GM18907 (cell line): ENCODE data around the gene CUEDC2.

Experiments
- ATAC-seq: cut with Tn5 transposase; IDR thresholded peaks from one replicate; pipeline ENCODE4 v1.9.1; 2021; ENCODE audit warnings: mild to moderate bottlenecking, moderate library complexity; ENCODE audit not compliant: unreplicated experiment

Gene CUEDC2

DNA sequence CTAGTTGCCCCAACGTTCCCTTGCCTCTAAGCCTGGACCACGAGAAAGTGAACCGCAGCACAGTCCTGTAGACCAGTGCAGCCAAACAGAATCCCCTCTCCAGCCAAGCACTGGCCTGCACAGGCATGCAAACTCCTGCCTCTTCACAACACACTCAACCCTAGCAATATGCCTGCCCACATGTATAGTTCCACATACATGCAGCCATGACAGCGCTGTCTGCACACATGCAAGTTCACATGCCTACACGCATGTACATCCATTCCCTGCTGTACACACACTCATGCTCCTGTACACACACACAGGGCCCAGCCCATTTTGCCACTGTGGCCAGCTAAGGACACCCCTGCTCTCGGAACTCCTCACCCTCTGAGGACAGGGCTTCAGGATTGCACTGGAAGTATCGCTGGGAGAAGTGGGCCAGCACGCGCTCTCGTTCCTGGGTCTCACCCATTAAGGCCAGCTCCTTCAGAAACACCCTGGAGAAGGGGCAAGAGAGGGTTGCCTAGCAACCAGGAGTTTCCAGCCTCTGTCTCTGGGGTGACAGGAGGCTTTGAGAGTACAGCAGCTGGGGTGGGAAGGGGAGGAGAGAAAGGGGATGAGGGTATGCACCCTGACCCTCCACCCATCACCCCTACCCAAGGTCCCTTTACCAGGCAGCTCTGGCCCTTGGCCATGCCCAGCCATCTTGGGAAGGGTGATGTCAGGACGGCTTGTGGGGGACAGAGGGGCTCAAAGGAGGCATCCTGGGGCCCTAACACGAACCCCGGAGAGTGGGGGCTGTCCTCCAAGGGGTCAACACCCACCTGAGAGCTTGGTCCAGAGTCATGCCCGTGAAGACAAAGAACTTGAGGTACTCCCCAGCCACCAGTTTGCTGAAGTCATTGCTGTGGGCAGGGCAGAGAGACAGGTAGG lies 20.8 kb downstream of the CUEDC2 start:
- ATAC-seq: no peak

DNA sequence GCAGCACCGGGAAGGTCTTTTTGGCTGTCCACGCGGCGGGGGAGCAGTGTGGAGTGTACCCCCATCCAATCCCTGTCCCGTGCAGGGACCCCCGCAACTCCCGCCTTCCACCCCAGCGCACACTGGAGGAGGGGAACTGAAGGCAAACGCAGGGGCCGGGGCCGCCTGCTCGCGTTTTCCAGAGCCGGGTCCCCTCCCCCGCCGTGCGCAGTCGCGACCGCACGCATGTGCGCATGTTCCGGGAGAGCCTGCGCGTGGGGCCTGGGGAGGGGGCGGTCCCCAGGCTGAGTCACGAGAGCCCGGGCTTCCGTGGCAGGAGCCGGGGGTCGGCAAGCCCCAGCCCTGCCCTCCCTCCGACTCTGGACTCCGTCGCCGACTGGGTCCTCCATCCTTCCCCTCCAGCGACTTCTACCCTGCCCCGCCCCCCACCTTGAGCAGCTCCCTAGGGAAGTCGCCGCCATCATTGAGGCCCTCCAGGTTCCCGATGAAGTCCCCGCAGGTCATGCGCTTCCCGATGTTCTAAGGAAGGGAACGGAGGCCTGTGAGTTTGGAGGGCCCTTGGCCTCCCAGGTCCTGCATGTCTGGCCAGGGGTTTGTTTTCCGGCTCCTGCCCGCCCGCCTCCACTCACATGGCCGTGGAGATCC lies 21.8 kb downstream of the CUEDC2 start:
- ATAC-seq: no peak

DNA sequence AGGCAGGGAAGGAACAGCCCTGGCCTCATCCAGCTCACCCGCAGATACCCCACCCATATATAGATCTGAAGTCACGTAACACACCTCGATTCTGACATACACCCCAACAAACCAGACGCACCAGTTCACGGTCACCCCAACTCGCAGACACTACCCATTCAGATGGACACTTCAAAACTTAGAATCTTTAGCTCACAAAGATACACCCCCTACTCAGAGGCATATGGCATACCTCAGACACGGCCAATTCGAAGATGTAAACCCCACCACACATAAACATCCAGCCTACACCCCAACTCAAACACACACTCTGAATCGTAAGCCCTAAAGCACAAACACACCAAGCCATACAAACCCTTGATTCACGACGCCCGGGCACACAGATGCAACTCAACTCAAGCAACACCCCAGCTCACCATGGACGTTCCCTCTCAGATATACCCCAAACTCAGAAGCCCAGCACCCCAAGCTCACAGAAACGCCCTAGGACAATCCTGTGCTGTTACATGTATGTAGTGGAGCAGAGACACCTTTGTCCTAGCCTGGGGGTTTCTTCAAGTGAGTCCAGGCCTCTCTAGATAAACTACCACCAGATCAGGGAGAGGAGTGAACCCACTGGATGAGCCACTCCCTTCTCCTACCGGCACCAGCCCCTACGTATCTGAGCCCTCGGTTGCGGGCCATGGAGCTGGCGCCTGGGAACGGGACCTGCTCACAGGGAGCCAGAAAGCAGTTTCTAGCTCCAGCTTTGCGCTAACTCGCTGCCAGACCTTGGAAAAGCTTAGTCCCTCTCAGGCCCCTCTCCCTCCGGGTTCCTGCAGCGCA lies 22.6 kb downstream of the CUEDC2 start:
- ATAC-seq: no peak

DNA sequence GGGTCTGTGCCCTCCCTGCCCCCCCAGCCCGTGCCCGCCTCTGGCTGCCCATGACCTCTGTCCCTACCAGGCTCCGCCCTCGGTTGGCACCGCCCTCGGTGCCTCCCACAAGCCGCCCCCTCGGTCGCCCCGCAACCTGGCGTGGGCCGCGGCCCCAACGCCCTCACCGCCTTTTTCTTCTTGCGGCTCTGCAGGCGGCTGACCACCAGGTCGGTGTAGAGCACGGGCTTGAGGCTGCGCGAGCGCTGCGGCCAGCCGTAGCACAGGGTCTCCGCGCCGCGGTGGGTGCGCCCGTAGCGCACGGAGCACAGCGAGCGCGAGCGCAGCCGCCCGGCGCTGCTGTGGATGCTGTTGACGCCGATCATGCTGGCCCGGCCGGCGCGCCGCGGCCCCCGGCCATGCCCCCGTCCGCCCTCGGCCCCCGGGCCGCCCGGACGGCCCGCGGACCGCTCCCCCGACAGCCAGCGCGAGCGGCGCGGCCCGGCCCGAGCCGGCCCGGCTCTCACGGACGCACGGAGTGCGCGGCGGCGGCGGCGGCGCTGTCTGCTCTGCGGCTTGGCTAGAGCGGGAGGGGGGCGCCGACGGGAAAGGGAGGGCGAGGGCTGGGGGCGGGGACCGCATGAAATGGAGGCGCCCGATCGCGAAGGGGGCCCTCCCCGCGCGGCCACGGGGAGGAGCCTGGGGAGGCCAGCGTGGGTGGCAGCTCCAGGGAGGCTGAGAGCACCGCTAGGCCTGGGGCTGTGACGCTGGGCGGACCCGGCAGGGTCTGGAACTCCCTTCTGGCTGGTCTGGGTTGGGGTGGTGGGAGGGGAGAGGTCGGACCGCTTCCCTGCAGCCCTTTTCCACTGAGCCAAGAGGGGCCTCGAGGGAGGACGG lies 23.4 kb downstream of the CUEDC2 start:
- ATAC-seq: no peak

DNA sequence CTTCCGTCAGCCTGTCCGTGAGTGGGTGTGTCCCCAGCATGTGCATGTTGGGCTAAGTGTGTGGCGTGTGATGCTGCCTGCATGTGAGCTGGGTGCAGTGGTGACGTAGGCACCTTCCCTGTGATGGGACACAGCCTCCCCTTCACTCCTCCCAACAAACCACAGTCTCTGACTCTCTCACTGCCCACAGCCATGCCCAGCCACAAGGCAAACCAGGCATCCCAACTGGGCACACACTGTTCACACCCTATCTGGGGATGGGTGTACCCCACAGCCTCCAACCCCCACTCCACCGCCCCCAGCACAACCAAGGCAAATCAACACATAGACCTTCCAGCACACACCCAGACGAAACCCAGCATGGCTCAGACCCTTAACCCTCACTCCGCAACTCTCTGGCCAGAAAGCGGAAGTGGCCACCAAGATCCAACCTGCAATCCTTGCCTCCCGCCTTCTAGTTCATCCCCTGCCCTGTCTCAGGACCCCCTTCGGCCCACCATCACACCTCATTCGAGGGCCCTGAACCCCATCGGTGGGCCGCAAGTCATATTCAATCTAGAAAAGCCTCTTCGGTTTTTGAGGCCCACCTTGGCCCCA lies 24.1 kb downstream of the CUEDC2 start:
- ATAC-seq: no peak

DNA sequence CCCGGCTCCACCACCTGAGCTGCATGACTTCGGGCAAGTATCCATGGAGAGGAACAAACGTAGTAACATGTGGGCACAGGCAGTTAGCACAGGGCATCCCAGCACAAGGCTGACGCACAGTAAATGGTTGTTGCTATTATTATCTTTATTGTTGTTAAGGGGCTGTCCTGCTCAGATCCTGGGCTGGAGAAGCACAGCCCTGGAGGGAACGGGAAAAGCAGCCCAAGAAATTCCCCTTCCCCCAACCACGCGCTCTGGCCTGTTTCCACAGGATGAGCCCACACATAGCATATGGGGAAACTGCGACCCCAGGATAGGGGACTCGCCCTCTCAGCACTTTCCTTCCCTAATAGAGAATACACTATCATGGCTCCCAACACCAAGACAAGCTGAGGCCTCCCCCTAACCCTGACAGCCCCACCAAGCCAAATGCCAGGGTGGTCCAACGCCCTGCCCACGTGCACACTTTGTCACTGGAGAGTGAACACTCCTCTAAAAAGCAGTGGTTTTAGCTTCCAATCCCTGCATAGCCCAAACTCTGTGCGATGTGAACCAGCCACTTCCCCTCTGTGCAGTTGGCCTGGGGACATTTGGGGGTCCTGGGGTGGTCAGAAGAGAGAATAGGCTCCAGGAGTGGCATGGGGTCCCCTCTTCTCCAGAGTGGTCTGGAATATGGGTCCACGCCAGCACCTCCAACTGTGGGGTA lies 24.8 kb downstream of the CUEDC2 start:
- no peak for ATAC-seq

DNA sequence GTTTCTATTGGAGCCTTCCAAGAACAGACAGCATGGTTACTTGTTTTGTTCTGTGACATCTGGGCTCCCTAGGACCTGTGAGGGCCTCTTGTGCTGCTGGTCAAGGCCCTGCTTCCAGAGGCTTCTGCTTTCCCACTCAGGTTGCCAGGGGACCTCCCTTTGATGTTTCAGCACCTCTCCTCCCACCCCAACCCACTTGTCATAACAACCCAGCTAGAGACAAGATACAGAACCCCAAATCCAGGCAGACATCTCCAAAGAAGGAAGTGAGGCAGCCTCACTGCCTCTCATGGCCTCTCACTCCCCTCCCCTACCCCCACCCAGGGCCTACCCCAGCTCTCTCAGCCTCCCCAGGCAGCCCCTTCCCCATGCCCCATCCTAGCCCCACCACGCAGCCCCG lies 25.6 kb downstream of the CUEDC2 start:
- no peak for ATAC-seq

DNA sequence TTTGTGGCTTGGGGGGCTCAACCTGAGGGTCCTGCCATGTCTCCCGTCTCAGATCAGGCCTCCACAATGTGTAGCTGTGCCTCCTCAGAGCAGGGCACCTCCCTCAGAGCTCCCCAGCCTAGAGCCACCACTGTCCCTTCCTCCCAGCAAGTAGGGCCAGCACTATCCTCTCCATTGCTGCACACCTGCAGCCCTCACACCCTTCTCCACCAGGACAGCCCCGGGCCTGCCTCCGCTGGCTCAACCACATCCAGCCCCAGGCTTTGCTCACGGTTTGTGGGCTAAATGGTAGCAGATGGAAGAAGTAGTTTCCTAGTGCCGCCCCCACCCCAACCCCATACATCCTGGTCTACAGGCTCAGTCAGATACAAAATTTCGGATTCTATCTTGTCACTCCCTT lies 26.7 kb downstream of the CUEDC2 start:
- no peak for ATAC-seq

DNA sequence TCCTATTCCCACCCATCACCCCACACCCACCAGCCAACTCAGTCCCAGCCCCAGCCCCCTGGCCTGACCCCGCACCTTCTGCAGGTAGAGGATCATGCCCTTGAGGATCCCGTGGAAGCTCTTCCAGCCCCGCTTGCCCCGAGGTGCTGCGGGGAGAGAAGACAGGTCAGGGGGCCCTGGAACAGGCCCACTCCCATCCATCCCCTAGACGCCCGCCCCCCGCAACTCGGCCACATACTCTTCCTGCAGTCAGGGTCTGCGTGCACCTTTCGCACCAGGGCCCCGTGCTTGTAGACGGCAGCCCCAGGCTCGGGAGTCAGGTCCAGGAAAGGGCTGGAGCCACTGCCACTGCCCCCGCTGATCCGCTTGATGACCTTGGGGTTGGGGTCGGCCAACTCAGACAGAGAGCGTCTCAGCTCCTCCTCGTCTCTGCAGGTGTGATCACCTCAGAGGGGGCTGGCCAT lies 27.2 kb downstream of the CUEDC2 start:
- no peak for ATAC-seq

DNA sequence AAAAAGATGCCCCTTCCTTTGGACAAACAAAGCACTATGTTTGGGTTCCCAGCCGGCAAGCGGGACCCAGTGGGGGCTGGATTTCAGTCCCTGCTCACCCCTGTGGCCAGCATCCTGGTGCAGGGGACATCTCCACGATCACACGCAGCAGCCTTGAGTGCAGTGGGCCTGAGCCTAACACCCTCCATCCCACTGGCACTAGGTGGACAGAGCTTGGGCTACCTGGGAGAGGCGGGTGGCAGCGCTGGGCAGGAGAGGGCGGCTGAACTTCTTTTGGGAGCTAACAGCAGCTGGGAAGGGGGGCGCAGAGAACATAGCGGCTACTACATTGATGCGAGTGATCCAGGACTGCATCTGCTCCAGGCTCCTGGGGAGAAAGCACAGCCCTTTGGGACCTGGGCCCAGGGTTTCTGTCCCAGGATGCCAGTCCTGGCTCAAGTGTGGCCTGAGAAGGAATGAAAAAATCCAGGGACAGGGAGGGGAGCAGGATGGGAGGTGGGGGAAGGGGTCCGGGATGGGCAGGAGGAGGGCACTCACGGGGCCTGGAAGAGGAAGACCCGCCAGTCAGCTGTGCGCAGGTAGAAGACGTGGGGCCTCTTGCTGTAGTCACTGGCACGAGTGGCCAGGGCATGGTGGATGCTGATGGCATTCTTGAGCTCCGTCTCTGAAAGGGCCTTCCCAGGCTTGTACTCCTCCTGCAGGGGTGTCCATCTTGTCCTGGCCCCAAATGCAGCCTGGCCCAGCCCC lies 27.8 kb downstream of the CUEDC2 start:
- no peak for ATAC-seq

DNA sequence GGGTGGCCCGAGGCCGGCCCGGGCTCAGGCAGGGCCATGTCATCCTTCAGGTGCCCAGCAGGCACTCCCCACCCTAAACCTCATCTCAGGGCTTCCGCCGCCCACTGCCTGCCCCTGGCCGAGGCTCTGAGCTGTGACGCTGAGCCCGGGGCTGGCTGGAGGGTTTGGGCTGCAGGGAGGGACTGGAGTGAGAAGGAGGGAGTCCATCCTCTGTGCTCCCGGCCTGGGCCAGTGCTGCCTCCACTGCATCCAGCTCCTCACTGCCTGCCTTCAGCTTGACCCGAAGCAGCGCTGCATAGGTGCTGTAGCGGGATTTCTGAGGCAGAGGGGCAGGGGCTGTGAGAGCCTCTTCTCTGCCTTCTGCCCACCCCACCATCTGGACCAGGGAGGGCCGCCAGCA lies 29.3 kb downstream of the CUEDC2 start:
- ATAC-seq: no peak

DNA sequence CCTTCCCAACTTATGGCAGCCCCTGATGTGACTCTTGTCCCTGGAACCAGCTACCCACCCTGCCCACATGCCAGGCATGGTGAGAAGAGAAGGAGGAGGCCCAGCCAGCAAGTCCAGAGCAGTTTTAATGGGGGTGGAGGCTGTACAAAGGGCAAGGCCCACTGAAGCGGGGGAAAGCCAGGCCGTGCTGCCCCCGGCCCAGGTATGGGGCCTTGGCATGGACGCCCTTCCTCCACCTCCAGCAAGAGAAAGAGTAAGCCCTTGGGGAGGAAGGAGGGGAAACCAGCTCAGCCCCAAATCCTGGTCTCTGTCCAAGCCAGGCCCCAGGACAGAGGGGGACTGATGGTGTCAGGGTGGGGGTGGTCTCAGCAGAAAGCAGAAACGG lies 29.9 kb downstream of the CUEDC2 start:
- no peak for ATAC-seq

DNA sequence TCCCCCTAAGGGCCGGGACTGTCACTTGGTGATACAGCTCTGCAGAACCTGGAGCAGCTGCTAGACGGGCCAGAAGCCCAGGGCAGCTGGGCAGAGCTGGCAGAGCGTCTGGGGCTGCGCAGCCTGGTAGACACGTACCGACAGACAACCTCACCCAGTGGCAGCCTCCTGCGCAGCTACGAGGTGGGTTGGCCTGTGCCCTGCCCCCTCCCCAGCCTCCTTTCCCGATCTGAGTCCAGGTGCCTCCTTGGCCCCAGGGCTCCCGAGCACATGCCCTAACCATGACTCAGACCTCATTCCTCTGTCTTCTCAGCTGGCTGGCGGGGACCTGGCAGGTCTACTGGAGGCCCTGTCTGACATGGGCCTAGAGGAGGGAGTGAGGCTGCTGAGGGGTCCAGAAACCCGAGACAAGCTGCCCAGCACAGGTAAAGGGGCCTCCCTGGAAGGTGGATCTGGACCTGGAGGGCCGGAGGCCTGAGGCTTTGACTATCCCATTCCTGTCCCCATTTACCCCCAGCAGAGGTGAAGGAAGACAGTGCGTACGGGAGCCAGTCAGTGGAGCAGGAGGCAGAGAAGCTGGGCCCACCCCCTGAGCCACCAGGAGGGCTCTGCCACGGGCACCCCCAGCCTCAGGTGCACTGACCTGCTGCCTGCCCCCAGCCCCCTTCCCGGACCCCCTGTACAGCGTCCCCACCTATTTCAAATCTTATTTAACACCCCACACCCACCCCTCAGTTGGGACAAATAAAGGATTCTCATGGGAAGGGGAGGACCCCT lies 30.5 kb downstream of the CUEDC2 start:
- no peak for ATAC-seq

DNA sequence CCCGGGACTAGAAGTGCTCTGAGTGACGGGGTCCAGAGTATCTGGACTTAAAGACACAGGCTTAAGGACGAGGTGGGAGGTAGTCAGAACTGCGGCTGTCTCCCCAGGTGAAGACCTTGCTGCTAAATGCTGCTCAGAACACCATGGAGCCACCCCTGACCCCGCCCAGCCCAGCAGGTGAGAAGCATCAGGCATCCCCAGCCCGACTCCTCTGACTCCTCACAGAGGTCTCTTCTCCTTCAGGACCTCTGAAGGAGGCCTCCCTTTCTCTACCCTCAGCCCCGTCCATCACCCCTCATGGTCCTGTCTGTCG lies 31.1 kb downstream of the CUEDC2 start:
- ATAC-seq: no peak

DNA sequence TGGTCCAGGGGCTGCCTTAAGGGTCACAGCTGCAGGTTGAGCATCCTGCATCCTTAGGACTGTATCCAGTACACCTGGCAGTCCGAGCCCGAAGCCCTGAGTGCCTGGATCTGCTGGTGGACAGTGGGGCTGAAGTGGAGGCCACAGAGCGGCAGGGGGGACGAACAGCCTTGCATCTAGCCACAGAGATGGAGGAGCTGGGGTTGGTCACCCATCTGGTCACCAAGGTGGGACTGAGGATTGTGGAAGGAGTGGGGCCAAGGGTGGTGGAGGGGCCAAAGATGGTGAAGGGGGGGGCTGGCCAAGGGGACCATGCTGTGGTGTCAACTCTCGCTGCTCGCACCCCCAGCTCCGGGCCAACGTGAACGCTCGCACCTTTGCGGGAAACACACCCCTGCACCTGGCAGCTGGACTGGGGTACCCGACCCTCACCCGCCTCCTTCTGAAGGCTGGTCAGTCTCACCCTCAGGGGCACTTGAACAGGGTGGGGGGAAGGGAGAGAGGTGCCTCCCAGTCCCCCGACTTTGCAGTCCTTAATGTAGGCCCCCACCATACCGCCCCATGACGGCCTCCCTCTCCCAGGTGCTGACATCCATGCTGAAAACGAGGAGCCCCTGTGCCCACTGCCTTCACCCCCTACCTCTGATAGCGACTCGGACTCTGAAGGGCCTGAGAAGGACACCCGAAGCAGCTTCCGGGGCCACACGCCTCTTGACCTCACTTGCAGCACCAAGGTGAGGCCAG lies 31.6 kb downstream of the CUEDC2 start:
- ATAC-seq: no peak

DNA sequence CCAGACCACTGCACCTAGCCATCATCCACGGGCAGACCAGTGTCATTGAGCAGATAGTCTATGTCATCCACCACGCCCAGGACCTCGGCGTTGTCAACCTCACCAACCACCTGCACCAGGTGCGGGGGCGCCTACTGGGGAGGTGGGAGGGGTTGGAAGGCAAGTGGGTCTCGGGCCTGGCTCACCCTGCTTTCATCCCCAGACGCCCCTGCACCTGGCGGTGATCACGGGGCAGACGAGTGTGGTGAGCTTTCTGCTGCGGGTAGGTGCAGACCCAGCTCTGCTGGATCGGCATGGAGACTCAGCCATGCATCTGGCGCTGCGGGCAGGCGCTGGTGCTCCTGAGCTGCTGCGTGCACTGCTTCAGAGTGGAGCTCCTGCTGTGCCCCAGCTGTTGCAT lies 32.3 kb downstream of the CUEDC2 start:
- ATAC-seq: no peak

DNA sequence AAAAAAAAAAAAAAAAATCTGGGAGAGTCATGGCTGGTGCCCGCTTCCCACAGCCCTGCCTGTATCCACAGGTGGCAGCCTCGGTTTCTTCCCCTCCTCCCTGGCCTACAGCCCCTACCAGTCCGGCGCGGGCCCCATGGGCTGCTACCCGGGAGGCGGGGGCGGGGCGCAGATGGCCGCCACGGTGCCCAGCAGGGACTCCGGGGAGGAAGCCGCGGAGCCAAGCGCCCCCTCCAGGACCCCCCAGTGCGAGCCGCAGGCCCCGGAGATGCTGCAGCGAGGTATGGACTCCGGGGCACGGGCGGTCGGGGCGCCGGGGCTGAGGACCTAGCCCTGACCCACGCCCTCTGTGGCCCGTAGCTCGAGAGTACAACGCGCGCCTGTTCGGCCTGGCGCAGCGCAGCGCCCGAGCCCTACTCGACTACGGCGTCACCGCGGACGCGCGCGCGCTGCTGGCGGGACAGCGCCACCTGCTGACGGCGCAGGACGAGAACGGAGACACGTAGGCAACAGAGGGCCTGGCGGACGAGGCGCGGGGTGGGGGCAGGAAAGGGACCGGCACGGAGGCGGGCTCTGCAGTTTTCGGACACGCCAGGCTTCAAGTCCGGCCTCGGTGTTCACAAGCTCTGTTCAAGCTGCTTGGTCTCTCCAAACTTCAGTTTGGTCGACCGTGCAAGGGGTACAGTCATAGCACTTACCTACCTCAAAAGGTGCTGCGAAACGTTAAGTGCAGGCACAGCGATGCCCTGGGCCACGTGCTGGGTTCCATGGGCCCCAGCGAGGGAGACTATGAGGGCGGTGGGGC lies 33.0 kb downstream of the CUEDC2 start:
- peak; percentile 40 for ATAC-seq
